PC-9 (cell line): Measurements from ENCODE around the gene PIK3CA.

Experiments used
- CTCF ChIP-seq: fragments of 200-600 bp; sonication (generic); conservative IDR thresholded peaks from 2 replicates; pipeline ENCODE4 v1.6.1; 2017; ENCODE audit warnings: mixed run types, antibody characterized with exemption, mild to moderate bottlenecking, moderate library complexity
- EZH2 ChIP-seq: fragments of 200-600 bp; sonication (generic); IDR thresholded peaks from 2 replicates; pipeline ENCODE4 v1.8.0; 2017; ENCODE audit warnings: antibody characterized with exemption, low read depth

GRCh38 chr3:179196700-179197099, 48.5 kb downstream of the PIK3CA start:
- TF ChIP-seq CTCF (no peak), EZH2 (no peak)
